GM19035 (cell line): Measurements from ENCODE around the gene FGGY.
"Not testable (repeated sequence)": the region's sequence is repeated elsewhere in the genome, so short reads cannot be mapped to it uniquely, and the experiment has no call there.

Experiments
- ATAC-seq: cut with Tn5 transposase; IDR thresholded peaks from one replicate; pipeline ENCODE4 v1.9.1; 2021; ENCODE audit not compliant: unreplicated experiment

The FGGY gene

DNA sequence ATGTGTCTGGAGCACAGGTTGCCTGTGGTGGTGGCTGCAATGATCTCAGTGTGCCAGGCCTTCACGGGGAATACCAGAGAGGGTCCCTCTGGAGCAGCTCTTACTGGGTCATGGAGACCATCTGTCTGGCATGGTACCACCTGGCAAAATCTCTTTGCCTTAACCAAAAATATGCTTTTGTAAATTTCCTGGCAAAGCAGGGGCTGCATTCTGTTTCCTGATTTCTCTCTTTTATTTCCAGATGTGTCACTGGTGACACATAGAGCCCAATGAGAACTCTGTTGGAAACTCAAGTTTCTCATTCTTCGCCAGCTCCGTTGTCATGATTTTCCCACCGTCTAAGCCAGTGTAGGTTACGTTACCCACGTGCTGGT is 136.5 kb downstream of the FGGY start:
- no peak for ATAC-seq

DNA sequence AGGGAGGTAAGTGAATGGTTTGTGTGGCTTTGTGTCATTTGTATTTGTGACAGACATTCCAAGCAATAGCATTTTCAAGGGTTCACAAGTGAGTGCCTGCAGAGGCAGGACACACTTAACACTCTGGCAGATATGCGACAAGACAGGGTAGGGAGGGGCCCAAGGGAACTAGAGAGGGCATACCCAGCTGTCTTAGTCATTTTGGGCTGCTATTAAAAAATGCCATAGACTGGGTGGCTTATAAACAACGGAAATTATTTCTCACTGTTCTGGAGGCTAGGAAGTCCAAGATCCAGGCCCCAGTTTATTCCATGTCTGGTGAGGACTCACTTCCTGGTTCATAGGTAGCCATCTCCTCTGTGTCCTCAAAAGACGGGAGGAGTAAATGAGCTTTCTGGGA is 137.4 kb downstream of the FGGY start:
- ATAC-seq: no peak

DNA sequence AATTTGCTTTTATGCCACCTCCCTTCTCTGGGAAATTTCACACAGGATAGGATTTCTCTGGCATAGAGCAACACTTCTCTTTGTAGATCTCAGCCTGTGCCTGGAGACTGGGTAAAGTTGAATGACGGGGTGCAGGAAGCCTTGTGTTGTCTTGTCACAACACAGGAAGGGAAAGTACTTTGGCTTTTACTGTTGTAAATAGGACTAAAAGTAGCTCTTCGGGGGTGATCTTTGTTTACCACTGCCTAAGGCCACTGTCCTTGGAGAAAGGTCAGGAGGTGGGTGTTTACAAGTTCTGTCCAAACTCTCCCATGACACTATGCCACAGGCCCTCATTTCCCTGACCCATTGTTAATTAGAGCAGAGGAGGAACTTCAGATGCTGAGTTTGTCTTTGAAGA is 139.7 kb downstream of the FGGY start:
- ATAC-seq: no peak

DNA sequence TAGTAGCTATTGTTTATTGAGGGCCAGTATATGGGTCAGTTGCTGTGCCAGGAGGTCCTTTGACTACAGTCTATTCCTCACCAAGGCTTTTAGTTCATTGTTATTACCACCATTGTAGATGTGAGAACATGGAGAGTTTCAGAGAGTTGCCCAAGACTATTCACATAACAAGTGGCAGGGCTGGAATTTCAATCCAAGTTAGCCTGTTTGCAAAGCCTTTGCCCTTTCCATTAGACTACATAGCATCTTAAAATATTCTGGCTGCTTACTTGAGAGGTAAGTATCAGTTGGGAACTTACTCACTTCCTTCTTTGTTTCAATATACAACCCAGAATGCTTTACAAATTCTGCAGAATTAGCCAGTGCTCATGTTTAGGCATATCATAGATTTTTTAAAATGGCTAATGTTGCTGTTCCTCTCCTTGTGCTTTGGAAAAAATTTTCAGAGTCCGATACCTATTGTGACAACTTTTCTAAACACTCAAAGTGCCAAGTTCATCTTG is 141.2 kb downstream of the FGGY start:
- no peak for ATAC-seq

DNA sequence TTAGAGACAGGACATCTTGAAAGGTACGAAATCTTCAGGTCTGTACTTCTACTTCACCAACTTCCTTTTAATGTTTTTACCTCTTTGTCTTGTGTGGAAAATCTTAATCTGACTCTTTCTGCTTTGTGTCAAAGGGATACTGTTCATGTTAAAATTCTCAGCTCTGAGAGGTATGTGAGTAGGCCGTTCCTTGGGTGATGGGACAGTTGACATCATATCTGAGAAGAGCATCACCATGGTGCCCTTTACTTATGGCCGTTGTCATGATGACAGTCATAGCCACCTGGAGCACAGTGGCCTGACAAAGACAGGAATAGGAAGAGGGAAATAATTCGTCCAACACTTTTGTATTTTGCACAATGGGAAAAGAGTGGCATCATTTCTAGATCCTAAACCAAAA is 145.6 kb downstream of the FGGY start:
- ATAC-seq: no peak

DNA sequence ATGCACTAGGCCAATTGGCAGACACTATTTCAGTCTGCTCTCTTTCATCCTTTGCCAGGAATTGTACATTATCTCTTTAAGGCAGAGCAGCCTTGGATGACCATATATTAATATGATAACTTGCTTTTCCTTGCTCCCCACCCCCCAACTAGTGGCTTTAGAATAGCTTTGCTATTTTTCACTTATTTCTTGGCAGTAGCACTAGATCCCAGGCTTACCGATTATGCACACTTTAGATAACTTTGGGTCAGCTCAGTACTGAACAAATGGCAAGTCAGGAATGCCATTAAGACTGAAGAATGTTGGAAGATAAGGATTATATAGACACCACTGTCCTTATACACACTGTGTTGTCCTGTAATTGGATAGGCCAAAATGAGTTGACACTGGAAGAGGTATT is 146.4 kb downstream of the FGGY start:
- no peak for ATAC-seq

DNA sequence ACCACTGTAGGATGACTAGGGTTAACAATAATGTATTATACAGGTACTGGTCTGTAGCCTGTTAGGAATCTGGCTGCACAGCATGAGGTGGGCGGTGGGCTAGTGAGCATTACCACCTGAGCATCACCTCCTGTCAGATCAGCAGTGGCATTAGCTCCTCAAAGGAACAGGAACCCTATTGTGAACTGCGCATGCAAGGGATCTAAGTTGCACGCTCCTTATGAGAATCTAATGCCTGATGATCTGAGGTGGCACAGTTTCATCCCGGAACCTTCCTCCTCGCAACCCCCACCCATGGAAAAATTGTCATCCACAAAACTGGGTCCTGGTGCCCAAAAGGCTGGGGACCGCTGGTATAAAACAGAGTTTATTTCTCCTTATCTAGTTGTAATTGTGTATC is 147.6 kb downstream of the FGGY start:
- ATAC-seq: no peak

DNA sequence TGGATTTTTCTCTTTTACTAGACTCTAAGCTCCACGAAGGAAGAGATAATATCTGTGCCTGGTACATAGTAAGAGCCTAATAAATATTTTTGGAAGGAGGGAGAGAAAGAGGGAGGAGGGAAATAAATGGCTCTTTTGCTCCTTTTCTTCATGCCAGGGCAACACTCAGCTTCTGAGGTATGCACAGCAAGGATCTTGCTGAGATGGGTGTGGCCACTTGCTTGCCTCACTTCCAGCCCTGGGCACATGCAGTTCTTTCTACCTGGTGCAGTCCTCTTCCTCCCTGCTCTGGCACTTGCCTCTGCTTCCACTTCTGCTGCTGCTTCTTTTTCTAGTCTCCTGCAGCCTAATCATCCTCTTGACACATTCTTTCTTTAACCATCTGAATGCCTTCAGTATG is 148.1 kb downstream of the FGGY start:
- ATAC-seq: no peak

DNA sequence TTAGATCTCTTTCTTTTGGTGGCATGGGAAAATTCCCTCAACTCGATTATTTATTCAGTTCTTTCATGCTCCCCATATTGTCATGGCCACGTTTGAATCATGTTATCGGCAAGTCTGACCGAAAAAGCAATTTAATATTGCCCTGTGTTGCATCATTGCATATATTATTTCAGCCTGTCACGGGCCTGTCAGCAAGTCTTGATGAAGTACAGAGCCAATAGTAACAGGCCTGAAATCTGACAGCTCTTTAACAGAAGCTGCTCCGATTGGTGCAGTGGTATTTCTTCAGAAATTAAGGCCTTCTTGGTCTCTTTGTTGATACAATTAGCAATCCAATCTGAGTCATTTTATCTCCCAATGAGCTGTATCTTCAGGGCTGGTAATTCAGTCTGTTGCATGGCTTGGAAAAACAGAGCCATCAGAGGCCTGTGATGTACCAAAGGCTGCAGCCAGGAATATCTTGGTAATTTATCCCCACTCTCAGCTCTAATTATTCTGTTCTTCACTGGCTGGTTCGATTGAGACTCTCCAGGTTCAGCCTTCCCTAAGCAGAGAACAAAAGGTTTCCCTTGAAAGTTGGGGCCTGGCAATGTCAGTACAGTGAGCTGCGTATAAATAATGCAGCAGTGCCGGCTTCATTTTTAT is 149.5 kb downstream of the FGGY start:
- no peak for ATAC-seq

DNA sequence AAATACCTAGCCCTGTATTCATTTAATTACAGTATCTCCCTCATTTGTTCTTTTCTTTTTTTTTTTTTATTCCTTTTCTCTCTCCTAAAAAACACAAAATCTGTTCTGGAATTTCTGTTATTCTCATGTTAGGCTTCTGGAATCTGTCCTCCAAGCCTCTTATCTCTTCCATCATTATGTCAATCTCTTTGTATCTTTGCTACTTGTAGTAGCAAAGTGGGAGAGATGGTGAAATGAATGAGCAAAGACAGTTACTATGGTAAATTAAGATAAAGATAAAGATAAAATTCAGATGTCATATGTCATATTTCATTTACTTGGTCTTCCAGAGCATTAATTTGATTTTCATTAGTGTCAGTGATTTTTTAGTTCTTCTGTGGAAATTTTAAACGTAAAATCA is 155.1 kb downstream of the FGGY start:
- no peak for ATAC-seq

DNA sequence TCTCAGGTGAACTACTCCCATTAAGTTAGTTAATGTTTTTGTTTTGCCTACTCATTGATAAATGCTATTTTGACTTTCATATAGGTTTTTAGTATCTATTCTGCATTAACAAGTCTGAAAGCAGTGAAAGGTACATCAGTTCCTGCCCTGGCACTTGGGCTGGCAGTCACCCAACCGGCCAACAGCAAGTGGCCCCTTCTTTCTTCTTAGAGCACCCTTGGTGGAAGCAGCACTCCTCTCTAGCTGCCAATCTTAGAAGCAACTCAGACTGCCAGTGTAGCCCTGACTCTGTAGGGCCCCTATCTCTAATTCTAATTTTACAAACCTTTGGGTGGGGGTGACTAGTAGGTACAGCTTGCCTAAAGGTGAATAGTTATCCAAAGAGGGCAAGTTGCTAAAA is 155.7 kb downstream of the FGGY start:
- no peak for ATAC-seq

DNA sequence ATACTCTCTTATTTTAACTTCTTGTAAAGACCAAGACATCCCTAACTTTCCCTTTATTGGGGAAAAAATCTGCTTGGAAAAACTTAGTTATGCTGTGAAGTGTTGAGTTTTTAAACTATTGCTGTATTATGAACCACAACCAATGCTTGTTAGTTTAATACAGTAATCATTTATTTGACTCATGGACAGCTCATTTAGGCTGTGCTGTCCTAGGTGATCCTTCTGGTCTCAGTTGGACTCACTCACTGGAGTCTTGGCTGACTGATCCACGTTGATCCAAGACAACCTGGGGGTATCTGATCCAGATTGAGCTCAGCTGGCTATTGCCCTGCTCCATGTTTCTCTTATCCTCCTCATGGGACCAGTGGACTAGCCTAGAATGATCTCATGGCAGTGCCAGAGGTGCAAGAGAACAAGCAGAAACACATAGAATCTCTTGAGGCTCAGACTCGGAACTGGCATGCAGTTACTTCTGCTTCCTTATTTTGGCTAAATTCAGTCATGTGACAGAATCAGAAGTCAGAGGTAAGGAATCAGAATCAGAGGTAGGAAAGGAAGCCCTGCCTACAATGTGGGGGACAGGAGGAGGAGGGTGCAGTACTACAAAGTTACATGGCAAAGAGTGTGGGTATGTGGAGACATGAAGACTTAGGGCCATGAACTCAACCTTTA is 156.5 kb downstream of the FGGY start:
- ATAC-seq: no peak

DNA sequence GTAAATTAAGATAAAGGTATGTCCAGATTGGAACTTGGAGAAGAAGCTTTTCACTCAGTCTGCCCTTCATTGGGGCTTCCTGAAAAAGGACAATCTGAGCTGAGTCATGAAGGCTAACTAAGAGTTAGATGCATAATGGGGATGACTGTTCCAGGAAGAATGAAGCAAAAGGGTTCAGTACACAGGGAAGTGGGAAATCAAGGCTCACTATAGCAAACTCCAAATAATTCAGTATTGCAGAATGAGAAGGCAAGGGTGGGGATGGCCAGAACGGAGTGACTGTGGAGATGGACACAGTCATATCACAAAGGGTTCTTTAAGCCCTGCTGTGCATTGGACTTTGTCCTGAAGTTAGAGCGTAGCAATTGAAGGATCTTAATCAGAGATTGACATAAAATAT is 158.3 kb downstream of the FGGY start:
- ATAC-seq: no peak

DNA sequence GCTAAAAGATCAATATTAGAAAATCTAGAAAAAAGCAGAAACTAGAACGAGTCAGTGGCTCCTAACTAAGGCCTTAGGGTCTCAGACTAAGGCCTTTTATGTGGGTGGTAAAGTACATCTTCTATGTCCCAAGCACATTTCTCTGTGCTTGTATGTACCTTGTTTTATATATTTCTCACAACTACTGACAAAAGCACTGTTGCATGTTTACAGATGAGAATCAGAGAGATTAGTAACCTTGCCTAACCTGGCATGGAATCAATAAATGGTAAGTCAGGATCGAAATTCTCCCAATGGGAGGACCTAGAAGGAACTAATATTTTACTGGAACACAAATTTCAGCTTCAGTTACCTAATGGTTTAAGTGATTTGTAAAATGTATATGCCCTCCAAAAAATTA is 160.9 kb downstream of the FGGY start:
- ATAC-seq: no peak

DNA sequence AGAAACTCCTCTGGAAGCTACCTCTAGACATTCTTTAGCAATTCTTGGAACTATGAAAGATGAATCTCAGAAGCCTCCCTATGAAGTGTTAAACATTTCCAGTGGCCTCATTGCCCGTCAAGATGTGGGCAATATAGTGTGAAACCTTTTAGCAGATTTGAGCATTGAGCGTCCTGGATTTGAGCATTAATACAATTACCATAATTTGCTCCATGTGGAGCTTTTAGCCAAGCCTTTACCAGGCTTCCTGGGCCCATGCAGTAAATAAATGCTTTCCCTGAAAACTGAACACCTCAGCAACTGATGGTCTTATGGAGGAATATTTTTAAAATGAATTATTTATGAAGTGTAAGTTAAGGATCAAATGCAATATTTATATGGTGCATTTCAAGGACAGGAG is 162.0 kb downstream of the FGGY start:
- no peak for ATAC-seq

DNA sequence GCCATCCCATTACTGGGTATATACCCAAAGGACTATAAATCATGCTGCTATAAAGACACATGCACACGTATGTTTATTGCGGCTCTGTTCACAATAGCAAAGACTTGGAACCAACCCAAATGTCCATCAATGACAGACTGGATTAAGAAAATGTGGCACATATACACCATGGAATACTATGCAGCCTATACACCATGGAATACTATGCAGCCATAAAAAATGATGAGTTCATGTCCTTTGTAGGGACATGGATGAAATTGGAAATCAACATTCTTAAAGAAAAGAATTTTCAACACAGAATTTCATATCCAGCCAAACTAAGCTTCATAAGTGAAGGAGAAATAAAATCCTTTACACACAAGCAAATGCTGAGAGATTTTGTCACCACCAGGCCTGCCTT is 166.0 kb downstream of the FGGY start:
- ATAC-seq: not testable (repeated sequence)

DNA sequence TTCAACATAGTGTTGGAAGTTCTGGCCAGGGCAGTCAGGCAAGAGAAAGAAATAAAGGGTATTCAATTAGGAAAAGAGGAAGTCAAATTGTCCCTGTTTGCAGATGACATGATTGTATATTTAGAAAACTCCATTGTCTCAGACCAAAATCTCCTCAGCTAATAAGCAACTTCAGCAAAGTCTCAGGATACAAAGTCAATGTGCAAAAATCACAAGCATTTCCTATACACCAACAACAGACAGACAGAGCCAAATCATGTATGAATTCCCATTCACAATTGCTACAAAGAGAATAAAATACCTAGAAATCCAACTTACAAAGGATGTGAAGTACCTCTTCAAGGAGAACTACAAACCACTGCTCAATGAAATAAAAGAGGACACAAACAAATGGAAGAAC is 168.6 kb downstream of the FGGY start:
- not testable (repeated sequence) for ATAC-seq

DNA sequence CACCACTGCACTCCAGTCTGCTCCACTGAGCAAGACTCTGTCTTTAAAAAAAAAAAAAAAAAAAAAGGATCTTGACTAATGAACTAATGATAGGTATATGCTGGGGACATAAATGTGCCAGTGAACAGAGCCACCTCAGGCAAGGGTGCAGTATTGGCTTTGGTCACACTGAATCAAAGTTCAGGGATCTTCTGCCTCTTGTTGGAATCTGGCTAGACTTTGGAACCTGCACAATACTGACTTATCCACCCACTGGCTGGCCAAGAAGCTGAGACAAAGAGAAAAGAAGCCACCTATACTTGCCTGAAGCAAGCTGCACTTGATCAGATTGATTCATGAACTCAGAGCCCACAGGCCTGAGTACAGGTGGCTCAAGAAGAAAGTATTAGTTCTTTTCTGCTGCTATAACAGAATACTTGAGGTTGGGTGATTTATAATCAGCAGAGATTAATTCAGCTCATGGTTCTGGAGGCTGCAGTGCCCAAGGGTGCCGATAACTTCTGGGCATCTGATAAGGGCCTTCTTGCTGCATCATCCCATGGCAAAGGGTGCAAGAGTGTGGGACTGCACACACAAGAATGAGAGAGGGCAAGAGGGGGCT is 172.0 kb downstream of the FGGY start:
- no peak for ATAC-seq

DNA sequence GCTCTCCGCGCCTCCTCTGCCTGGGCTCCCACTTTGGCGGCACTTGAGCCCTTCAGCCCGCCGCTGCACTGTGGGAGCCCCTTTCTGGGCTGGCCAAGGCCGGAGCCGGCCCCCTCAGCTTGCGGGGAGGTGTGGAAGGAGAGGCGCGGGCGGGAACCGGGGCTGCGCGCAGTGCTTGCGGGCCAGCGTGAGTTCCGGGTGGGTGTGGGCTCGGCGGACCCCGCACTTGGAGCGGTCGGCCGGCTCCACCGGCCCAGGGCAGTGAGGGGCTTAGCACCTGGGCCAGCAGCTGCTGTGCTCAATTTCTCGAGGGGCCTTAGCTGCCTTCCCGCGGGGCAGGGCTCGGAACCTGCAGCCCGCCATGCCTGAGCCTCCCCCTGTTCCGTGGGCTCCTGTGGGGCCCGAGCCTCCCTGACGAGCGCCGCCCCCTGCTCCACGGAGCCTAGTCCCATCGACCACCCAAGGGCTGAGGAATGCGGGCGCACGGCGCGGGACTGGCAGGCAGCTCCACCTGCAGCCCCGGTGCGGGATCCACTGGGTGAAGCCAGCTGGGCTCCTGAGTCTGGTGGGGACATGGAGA is 175.2 kb downstream of the FGGY start:
- ATAC-seq: not testable (repeated sequence)

DNA sequence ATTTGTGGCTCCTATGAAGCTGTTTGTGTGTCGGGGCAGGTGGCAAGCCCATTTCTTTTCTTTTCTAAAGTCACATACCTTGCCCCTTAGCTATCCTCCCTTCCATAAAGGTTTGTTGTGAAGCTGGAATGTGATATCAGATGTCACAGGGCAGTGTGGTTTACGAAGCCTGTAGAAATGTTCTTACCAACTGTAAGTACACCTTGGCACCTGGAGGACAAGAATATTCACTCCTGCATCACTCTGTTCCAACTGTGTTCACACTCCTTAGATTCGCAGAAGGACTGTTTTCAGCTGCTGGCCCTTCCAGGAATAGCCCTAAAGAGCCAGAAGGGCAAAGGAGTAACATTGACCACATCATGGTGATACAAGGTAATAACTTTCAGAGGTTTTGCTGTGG is 176.9 kb downstream of the FGGY start:
- no peak for ATAC-seq

DNA sequence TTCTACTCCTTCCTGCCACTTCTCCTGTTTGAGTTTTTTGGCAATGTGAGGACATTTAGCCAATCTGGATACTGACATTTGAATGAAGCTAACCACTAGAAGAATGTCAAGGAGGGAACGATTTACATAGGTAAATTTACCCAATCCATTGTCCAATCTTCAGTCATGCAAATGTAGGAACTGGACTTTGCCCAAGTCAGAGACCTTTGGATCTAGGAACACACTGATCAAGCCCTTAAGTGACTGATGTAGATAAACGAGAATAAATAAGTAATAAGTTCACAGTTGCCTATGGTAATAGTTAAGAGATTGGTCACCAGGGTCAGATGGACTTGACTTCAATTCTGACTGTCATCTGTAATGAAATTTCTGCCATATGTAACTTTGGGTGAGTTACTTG is 177.6 kb downstream of the FGGY start:
- ATAC-seq: no peak

DNA sequence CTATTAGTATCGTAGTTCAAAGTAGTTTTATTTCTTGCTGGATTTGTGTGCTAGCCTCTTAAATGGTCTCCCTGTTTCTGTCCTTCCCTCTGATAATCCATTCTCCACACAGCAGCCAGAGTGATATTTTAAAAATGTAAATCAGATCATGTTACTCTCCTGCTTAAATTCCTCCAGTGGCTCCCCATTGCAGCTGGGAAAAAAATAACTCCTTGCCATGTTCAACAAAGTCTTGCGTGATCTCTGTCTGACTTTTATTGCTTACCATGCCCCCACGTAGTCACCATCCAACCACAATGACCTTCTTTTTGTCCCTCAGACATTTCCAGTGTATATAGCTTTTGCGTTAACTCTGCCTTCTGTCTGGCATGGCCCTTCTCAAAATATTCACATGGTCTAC is 178.8 kb downstream of the FGGY start:
- ATAC-seq: no peak
